Stimulated activated CD4-positive, alpha-beta T cell treated with anti-CD3 and anti-CD28 coated beads, Interleukin-12 subunit alpha, Interleukin-12 subunit beta, amount 100 ng/mL, for 4 hours (primary cell): ENCODE measurements around the gene PCDHGA11.
A peak's percentile ranks its signal among the peaks of the same experiment; 100 is the strongest.
"Not testable (repeated sequence)": the region's sequence is repeated elsewhere in the genome, so short reads cannot be mapped to it uniquely, and the experiment has no call there.

Experiments
- DNase-seq: peaks from one replicate; pipeline ENCODE4 v3.0.0-alpha.2; 2020

PCDHGA11 gene

DNA sequence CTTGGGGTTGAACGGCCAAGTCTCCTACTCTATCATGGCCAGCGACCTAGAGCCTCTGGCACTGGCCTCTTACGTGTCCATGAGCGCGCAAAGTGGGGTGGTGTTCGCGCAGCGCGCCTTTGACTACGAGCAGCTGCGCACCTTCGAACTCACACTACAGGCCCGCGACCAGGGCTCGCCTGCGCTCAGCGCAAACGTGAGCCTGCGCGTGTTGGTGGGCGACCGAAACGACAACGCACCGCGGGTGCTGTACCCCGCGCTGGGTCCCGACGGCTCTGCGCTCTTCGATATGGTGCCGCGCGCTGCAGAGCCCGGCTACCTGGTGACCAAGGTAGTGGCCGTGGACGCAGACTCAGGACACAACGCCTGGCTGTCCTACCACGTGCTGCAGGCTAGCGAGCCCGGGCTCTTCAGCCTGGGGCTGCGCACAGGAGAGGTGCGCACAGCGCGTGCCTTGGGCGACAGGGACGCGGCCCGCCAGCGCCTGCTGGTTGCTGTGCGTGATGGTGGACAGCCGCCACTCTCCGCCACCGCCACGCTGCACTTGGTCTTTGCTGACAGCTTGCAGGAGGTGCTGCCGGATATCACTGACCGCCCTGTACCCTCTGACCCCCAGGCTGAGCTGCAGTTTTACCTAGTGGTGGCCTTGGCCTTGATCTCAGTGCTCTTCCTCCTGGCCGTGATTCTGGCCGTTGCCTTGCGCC is 21.1 kb upstream of the PCDHGA11 start:
- no peak for DNase-seq

DNA sequence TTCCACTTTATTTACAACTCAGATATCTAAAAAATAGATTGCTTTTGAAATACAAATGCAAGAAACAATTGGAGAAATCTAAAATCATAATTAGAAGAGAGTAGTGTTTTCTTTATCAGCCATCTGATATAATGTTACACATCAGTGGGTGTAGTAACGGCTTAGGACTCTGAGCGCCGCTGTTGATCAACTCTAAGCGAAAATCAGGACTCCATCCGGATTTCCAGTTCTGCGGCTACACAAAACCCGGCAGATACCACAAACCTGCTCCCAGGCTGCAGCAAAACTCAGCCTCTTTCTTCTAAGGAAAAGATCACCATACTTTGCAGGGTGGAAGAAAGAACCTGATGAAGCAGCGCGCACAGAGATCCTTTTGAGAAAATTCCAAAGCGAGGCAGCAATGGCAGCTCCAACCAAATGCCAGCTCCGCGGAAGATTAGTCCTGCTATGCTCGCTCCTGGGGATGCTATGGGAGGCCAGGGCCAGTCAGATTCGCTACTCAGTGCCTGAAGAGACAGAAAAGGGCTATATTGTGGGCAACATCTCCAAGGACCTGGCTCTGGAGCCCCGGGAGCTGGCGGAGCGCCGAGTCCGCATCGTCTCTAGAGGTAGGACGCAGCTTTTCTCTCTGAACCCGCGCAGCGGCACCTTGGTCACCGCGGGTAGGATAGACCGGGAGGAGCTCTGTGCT is 18.2 kb upstream of the PCDHGA11 start, which contains the start of gene PCDHGA9:
PCDHGA9 (plus strand) TSS at position 226 of the 691 bp plus-strand sequence; CDS start at position 401, 175 bp downstream.
- no peak for DNase-seq

DNA sequence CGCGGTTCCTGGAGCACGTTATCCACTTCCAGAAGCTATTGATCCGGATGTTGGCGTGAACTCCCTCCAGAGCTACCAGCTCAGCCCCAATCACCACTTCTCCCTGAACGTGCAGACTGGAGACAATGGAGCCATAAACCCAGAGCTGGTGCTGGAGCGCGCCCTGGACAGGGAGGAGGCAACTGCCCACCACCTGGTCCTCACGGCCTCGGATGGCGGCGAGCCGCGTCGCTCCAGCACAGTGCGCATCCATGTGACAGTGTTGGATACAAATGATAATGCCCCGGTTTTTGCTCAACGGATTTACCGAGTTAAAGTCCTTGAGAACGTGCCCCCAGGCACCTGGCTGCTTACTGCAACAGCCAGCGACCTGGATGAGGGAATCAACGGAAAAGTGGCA is 17.5 kb upstream of the PCDHGA11 start:
- no peak for DNase-seq

GRCh38 chr5:141407790-141408505 is 12.9 kb upstream of the PCDHGA11 start, which contains the start of gene PCDHGB6:
PCDHGB6 (plus strand) TSS chr5:141408021; CDS start chr5:141408203, 182 bp downstream.
- DNase-seq, result peak; percentile 29

- DNase-seq, result no peak
These were observed 11.1 kb upstream of the PCDHGA11 start for GRCh38 chr5:141409598-141410306.

DNA sequence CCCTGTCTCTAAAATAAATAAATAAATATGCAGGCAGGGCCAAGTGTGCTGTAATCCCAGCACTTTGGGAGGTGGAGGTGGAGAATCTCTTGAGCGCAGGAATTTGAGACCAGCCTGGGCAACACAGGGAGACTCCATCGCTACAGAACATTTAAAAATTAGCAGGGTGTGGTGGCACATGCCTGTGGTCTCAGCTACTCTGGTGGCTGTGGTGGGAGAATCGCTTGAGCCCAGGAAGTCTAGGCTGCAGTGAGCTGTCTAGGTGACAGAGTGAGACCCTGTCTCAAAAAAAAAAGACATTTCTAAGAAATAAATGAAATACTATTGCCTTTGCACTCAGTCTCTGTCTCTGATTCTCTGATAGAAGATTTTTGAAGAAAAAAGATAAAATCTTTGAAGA is 9.3 kb upstream of the PCDHGA11 start:
- no peak for DNase-seq

GRCh38 chr5:141412854-141413539 is 7.9 kb upstream of the PCDHGA11 start, which contains the start of gene PCDHGA10:
PCDHGA10 (plus strand) TSS chr5:141412987; CDS start chr5:141413176, 189 bp downstream.
- peak; percentile 44 for DNase-seq

- no peak for DNase-seq
These were observed 7.2 kb upstream of the PCDHGA11 start for GRCh38 chr5:141413540-141414069.

- not testable (repeated sequence) for DNase-seq
These were observed 6.1 kb upstream of the PCDHGA11 start for GRCh38 chr5:141414548-141415274.

DNA sequence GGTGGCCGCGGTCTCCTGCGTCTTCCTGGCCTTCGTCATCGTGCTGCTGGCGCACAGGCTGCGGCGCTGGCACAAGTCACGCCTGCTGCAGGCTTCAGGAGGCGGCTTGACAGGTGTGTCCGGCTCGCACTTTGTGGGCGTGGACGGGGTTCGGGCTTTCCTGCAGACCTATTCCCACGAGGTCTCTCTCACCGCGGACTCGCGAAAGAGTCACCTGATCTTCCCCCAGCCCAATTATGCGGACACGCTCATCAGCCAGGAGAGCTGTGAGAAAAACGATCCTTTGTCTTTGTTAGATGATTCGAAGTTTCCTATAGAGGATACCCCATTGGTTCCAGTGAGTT is 5.6 kb upstream of the PCDHGA11 start:
- not testable (repeated sequence) for DNase-seq

DNA sequence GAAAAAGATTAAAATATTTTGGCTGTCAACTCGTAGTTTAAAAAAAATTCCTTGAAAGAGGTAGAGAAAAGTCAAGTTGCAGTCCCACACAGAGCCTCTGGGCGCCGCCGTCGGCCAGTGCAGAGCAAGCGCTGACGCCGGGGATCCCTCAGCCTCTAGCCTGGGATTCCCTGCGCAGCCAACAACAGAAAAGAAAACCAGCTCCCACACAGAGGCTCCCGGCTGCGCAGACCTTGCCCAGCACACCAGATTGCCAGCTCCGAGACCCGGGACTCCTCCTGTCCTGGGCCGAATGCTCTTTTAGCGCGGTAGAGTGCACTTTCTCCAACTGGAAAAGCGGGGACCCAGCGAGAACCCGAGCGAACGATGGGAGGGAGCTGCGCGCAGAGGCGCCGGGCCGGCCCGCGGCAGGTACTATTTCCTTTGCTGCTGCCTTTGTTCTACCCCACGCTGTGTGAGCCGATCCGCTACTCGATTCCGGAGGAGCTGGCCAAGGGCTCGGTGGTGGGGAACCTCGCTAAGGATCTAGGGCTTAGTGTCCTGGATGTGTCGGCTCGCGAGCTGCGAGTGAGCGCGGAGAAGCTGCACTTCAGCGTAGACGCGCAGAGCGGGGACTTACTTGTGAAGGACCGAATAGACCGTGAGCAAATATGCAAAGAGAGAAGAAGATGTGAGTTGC is 3.2 kb upstream of the PCDHGA11 start, which contains the start of gene PCDHGB7:
PCDHGB7 (plus strand) TSS at position 184 of the 679 bp plus-strand sequence; CDS start at position 367, 183 bp downstream.
- DNase-seq, result peak; percentile 45

DNA sequence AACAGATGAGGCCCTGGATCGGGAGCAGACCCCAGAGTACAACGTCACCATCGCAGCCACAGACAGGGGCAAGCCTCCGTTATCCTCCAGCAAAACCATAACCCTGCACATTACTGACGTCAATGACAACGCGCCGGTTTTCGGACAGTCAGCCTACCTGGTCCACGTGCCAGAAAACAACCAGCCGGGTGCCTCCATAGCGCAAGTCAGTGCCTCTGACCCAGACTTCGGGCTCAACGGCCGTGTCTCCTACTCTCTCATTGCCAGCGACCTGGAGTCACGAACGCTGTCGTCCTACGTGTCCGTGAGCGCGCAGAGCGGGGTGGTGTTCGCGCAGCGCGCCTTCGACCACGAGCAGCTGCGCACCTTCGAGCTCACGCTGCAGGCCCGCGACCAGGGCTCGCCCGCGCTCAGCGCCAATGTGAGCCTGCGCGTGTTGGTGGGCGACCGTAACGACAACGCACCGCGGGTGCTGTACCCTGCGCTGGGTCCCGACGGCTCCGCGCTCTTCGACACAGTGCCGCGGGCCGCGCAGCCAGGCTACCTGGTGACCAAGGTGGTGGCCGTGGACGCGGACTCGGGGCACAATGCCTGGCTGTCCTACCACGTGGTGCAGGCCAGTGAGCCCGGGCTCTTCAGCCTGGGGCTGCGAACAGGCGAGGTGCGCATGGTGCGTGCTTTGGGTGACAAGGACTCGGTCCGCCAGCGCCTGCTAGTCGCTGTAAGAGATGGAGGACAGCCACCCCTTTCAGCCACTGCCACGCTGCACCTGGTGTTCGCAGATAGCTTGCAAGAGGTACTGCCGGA is 1.6 kb upstream of the PCDHGA11 start:
- DNase-seq, result no peak

DNA sequence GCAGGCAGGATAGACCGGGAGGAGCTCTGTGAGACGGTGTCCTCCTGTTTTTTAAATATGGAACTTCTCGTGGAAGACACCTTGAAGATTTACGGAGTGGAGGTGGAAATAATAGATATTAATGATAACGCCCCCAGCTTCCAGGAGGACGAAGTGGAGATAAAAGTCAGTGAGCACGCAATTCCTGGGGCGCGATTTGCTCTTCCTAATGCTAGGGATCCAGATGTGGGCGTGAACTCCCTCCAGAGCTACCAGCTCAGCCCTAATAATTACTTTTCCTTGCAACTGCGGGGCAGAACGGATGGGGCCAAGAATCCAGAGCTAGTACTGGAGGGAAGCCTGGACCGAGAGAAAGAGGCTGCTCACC is 621 bp downstream of the PCDHGA11 start:
- DNase-seq, result no peak

- DNase-seq, result no peak
These were observed 2.0 kb downstream of the PCDHGA11 start for GRCh38 chr5:141422742-141423291.

DNA sequence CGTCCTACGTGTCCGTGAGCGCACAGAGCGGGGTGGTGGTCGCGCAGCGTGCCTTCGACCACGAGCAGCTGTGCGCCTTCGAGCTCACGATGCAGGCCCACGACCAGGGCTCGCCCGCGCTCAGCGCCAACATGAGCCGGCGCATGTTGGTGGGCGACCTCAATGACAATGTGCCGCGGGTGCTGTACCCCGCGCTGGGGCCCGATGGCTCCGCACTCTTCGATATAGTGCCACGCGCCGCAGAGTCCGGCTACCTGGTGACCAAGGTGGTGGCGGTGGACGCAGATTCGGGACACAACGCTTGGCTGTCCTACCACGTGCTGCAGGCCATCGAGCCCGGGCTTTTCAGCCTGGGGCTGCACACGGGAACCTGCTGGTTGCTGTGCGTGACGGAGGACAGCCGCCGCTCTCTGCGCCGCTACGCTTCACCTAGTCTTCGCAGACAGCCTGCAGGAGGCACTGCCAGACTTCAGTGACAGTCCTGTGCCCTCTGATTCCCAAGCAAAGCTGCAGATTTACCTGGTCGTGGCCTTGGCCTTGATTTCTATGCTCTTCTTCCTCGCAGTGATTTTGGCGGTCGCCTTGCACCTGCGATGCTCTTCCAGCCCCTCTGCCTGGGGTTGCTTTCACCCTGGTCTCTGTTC is 7.1 kb downstream of the PCDHGA11 start:
- no peak for DNase-seq

DNA sequence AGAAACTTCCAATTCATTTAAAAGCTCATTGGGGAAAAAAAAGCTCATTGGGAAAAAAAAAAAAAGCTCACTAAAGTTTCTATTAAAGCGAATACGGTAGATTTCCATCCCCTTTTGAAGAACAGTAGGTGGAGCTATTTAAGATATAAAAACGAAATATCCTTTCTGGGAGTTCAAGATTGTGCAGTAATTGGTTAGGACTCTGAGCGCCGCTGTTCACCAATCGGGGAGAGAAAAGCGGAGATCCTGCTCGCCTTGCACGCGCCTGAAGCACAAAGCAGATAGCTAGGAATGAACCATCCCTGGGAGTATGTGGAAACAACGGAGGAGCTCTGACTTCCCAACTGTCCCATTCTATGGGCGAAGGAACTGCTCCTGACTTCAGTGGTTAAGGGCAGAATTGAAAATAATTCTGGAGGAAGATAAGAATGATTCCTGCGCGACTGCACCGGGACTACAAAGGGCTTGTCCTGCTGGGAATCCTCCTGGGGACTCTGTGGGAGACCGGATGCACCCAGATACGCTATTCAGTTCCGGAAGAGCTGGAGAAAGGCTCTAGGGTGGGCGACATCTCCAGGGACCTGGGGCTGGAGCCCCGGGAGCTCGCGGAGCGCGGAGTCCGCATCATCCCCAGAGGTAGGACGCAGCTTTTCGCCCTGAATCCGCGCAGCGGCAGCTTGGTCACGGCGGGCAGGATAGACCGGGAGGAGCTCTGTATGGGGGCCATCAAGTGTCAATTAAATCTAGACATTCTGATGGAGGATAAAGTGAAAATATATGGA is 9.7 kb downstream of the PCDHGA11 start, which contains the start of gene PCDHGA12:
PCDHGA12 (plus strand) TSS at position 176 of the 782 bp plus-strand sequence; CDS start at position 429, 253 bp downstream.
- DNase-seq, result no peak

DNA sequence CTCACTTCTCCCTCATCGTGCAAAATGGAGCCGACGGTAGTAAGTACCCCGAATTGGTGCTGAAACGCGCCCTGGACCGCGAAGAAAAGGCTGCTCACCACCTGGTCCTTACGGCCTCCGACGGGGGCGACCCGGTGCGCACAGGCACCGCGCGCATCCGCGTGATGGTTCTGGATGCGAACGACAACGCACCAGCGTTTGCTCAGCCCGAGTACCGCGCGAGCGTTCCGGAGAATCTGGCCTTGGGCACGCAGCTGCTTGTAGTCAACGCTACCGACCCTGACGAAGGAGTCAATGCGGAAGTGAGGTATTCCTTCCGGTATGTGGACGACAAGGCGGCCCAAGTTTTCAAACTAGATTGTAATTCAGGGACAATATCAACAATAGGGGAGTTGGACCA is 10.4 kb downstream of the PCDHGA11 start:
- no peak for DNase-seq

GRCh38 chr5:141432308-141432707 is 11.5 kb downstream of the PCDHGA11 start:
- not testable (repeated sequence) for DNase-seq
